ENCODE results near the gene KRTAP5-3. TPM values are rescaled to one million over a fixed set of nuclear protein-coding genes. Genes with fewer than 3 reads are reported as not detected.

KRTAP5-3 gene
- total RNA-seq, 1 experiment from 2014 or later, result not detected

- no peak for TF ChIP-seq CTCF (IDR thresholded peaks at IDR 0.05; ENCODE audit: unreplicated experiment)
- intact Hi-C loops (cut with micrococcal nuclease), result loop anchor here (5.0 kb wide), 1 partner anchor 38 kb away; no protein-coding TSS in a partner anchor
- H3K9me3 Mint-ChIP-seq (ENCODE audit: unreplicated experiment), result no peaks in the 10 kb centered on the region
Measured at GRCh38 chr11:1654388-1655167, 46.3 kb upstream of the KRTAP5-3 start.

GRCh38 chr11:1653541-1654387, 45.5 kb upstream of the KRTAP5-3 start:
- BruUV-seq (replicated peaks), result no TSS peak
- H3K27ac Mint-ChIP-seq (ENCODE audit: low read depth, unreplicated experiment), result no peak overlapping the region

More at GRCh38 chr11:1654388-1655167, 46.3 kb upstream of the KRTAP5-3 start:
- BruUV-seq (replicated peaks), result no TSS peak
- DNase-seq (ENCODE audit: unreplicated experiment), result no peak
- Mint-ChIP-seq H3K27me3 (ENCODE audit: insufficient read depth, unreplicated experiment) (peaks cover 4% of the 10 kb centered on the region), H3K27ac (ENCODE audit: low read depth, unreplicated experiment) (no peak overlapping the region), H3K36me3 (ENCODE audit: insufficient read depth, unreplicated experiment) (no peaks in the 10 kb centered on the region), H3K4me3 (ENCODE audit: unreplicated experiment) (no peak overlapping the region), H3K4me1 (ENCODE audit: insufficient read depth, unreplicated experiment) (peaks cover 4% of the 10 kb centered on the region)
- ChIA-PET CTCF (interaction anchor here (0.5 to 10.0 kb wide), 21 partner anchors 14 to 1059 kb away, joined by 3 to 165 read pairs (median 4); partner anchors contain the start of gene SYT8), POLR2A (no interaction called here)

GRCh38 chr11:1652771-1653540, 44.7 kb upstream of the KRTAP5-3 start:
- POLR2A ChIA-PET, result interaction anchor here (0.6 to 2.4 kb wide), 6 partner anchors 41 to 465 kb away, joined by 3 to 9 read pairs (median 6); no protein-coding TSS in a partner anchor
- Mint-ChIP-seq H3K27ac (ENCODE audit: low read depth, unreplicated experiment) (no peak overlapping the region), H3K4me1 (ENCODE audit: insufficient read depth, unreplicated experiment) (peaks cover 4% of the 10 kb centered on the region), H3K4me3 (ENCODE audit: unreplicated experiment) (no peak overlapping the region), H3K27me3 (ENCODE audit: insufficient read depth, unreplicated experiment) (peaks cover under 1% of the 10 kb centered on the region), H3K9me3 (ENCODE audit: unreplicated experiment) (no peaks in the 10 kb centered on the region), H3K36me3 (ENCODE audit: insufficient read depth, unreplicated experiment) (no peaks in the 10 kb centered on the region)
- intact Hi-C loops (cut with micrococcal nuclease), result loop anchor here (2.0 to 5.0 kb wide), 3 partner anchors 39 to 498 kb away; partner anchors contain the start of gene SYT8
- no TSS peak for BruUV-seq (replicated peaks)
- DNase-seq (ENCODE audit: unreplicated experiment), result peak; percentile 52
- TF ChIP-seq CTCF (IDR thresholded peaks at IDR 0.05; ENCODE audit: unreplicated experiment), result peak; percentile 97
- CTCF ChIA-PET, result interaction anchor here (0.5 to 10.0 kb wide), 59 partner anchors 12 to 773 kb away, joined by 3 to 165 read pairs (median 4); partner anchors contain the start of genes H19, IFITM10 and SYT8

More at GRCh38 chr11:1653541-1654387, 45.5 kb upstream of the KRTAP5-3 start:
- ChIA-PET CTCF (interaction anchor here (0.6 to 10.0 kb wide), 32 partner anchors 13 to 1058 kb away, joined by 3 to 165 read pairs (median 4); partner anchors contain the start of genes H19 and SYT8), POLR2A (interaction anchor here (0.6 to 1.7 kb wide), 3 partner anchors 109 to 348 kb away, joined by 3 to 9 read pairs (median 8); no protein-coding TSS in a partner anchor)
- Mint-ChIP-seq H3K4me1 (ENCODE audit: insufficient read depth, unreplicated experiment) (peaks cover 4% of the 10 kb centered on the region), H3K4me3 (ENCODE audit: unreplicated experiment) (no peak overlapping the region), H3K27me3 (ENCODE audit: insufficient read depth, unreplicated experiment) (no peaks in the 10 kb centered on the region), H3K36me3 (ENCODE audit: insufficient read depth, unreplicated experiment) (no peaks in the 10 kb centered on the region), H3K9me3 (ENCODE audit: unreplicated experiment) (no peaks in the 10 kb centered on the region)
- no peak for DNase-seq (ENCODE audit: unreplicated experiment)
- intact Hi-C loops (cut with micrococcal nuclease), result loop anchor here (2.0 to 5.0 kb wide), 3 partner anchors 39 to 497 kb away; partner anchors contain the start of gene SYT8
- TF ChIP-seq CTCF (IDR thresholded peaks at IDR 0.05; ENCODE audit: unreplicated experiment), result no peak

All from MCF 10A (cell line).